SK-N-DZ (cell line): ENCODE measurements around the gene ALDH1L1.

ENCODE experiments used
- DNase-seq: peaks from one replicate; pipeline ENCODE4 v3.0.0-alpha.2; 2015; ENCODE audit warnings: low spot score

ALDH1L1 gene

GRCh38 chr3:126119976-126120375, 60.4 kb downstream of the ALDH1L1 start:
- DNase-seq, result no peak

GRCh38 chr3:126119008-126119675, 61.2 kb downstream of the ALDH1L1 start:
- DNase-seq, result no peak

- no peak for DNase-seq
Observed at GRCh38 chr3:126118591-126118990, 61.8 kb downstream of the ALDH1L1 start.

- no peak for DNase-seq
Observed at GRCh38 chr3:126117786-126118185, 62.6 kb downstream of the ALDH1L1 start.

- DNase-seq, result no peak
Observed at GRCh38 chr3:126117212-126117611, 63.2 kb downstream of the ALDH1L1 start.

GRCh38 chr3:126116526-126116925, 63.9 kb downstream of the ALDH1L1 start:
- DNase-seq, result no peak

GRCh38 chr3:126114443-126115386, 65.7 kb downstream of the ALDH1L1 start:
- DNase-seq, result no peak

- no peak for DNase-seq
Observed at GRCh38 chr3:126113733-126114442, 66.5 kb downstream of the ALDH1L1 start.

- no peak for DNase-seq
Observed at GRCh38 chr3:126113238-126113555, 67.2 kb downstream of the ALDH1L1 start.

GRCh38 chr3:126112531-126113237, 67.7 kb downstream of the ALDH1L1 start:
- no peak for DNase-seq

GRCh38 chr3:126111566-126112475, 68.6 kb downstream of the ALDH1L1 start:
- no peak for DNase-seq

GRCh38 chr3:126111126-126111551, 69.2 kb downstream of the ALDH1L1 start:
- no peak for DNase-seq

GRCh38 chr3:126110431-126111125, 69.8 kb downstream of the ALDH1L1 start:
- DNase-seq, result no peak

- DNase-seq, result no peak
Observed at GRCh38 chr3:126109880-126110235, 70.5 kb downstream of the ALDH1L1 start.

GRCh38 chr3:126109146-126109879, 71.1 kb downstream of the ALDH1L1 start:
- no peak for DNase-seq

- DNase-seq, result no peak
Observed at GRCh38 chr3:126108676-126109050, 71.7 kb downstream of the ALDH1L1 start.

- DNase-seq, result no peak
Observed at GRCh38 chr3:126107957-126108675, 72.3 kb downstream of the ALDH1L1 start.

- DNase-seq, result no peak
Observed at GRCh38 chr3:126107203-126107939, 73.0 kb downstream of the ALDH1L1 start.
